Prostate gland (tissue), 2 donors: Measurements from ENCODE around the gene TMEM132D. TPM values are rescaled to one million over a fixed set of nuclear protein-coding genes. Genes with fewer than 3 reads are reported as not detected.
"Not testable (repeated sequence)": the region's sequence is repeated elsewhere in the genome, so short reads cannot be mapped to it uniquely, and the experiment has no call there.

Source experiments
- DNase-seq: peaks from one replicate; pipeline ENCODE4 v3.0.0-alpha.2; 2019; ENCODE audit warnings: low spot score
- H3K27ac ChIP-seq, 2 donors: fragments of 200-600 bp; sonication (generic); 2 replicates each; pipeline ENCODE4 v1.5.1; 2017 to 2019
- H3K27me3 ChIP-seq: fragments of 200-600 bp; sonication (generic); replicated peaks from 2 replicates; pipeline ENCODE4 v1.5.1; 2019; ENCODE audit not compliant: insufficient read depth
- H3K36me3 ChIP-seq, 2 donors: fragments of 200-600 bp; sonication (generic); 1 replicate in 1 of 2; 2 replicates in 1 of 2; pipeline versions ENCODE4 v1.5.1 to v1.8.1; 2017 to 2019
- H3K4me1 ChIP-seq: fragments of 200-600 bp; sonication (generic); replicated peaks from 2 replicates; pipeline ENCODE4 v1.5.1; 2019
- H3K4me3 ChIP-seq, 2 donors: fragments of 200-600 bp; sonication (generic); 2 replicates each; pipeline ENCODE4 v1.5.1; 2017 to 2019
- H3K9me3 ChIP-seq: fragments of 200-600 bp; sonication (generic); 2 replicates; pipeline ENCODE4 v1.5.1; 2017
- POLR2A ChIP-seq: fragments of 450-650 bp; IDR thresholded peaks from one replicate; pipeline ENCODE4 v1.6.1; 2016; ENCODE audit warnings: antibody characterized with exemption, mild to moderate bottlenecking
- POLR2AphosphoS5 ChIP-seq: sonication (generic); formaldehyde crosslinking; IDR thresholded peaks from one replicate; pipeline ENCODE4 v1.6.1; 2017; ENCODE audit warnings: antibody characterized with exemption
- WGBS: methylation state at CpG from one replicate; pipeline ENCODE4 v1.1.5; 2018; 5-methylcytosine and 5-hydroxymethylcytosine counted together
- intact Hi-C: fragments of 100-400 bp; cut with DNase I; formaldehyde crosslinking; loops from one replicate; pipeline ENCODE4 v1.14.2; 2022
- total RNA-seq, 2 donors: library from RNA; depleted of rRNA; stranded (reverse); fragments of >200 nt; gene quantifications; one replicate each; pipeline ENCODE4 v1.1.0, GENCODE V29; 2016
- TF ChIP-seq, protein P1 (sequence below), 4 experiments: fragments of 200-600 bp in 2 of 4; fragments of 450-650 bp in 2 of 4; sonication (generic) in 2 of 4; IDR thresholded peaks; 1 replicate in 3 of 4; 2 replicates in 1 of 4; pipeline ENCODE4 v1.5.1; 2016 to 2019; ENCODE audit warnings: antibody characterized with exemption in 4 of 4, mild to moderate bottlenecking in 2 of 4, moderate library complexity in 2 of 4

The TMEM132D gene
- total RNA-seq, 2 donors from 2014 or later, result 0.57 to 1.3 TPM

GRCh38 chr12:129049917-129050316 is 853.9 kb downstream of the TMEM132D start:
- Histone ChIP-seq H3K36me3 (no peaks in the 10 kb centered on the region), H3K9me3 (no peaks in the 10 kb centered on the region), H3K4me1 (no peaks in the 10 kb centered on the region), H3K27ac (no peak overlapping the region), H3K4me3 (no peak overlapping the region), H3K27me3 (no peaks in the 10 kb centered on the region)
- TF ChIP-seq POLR2A (no peak), POLR2AphosphoS5 (no peak)
- TF ChIP-seq, protein P1, sequence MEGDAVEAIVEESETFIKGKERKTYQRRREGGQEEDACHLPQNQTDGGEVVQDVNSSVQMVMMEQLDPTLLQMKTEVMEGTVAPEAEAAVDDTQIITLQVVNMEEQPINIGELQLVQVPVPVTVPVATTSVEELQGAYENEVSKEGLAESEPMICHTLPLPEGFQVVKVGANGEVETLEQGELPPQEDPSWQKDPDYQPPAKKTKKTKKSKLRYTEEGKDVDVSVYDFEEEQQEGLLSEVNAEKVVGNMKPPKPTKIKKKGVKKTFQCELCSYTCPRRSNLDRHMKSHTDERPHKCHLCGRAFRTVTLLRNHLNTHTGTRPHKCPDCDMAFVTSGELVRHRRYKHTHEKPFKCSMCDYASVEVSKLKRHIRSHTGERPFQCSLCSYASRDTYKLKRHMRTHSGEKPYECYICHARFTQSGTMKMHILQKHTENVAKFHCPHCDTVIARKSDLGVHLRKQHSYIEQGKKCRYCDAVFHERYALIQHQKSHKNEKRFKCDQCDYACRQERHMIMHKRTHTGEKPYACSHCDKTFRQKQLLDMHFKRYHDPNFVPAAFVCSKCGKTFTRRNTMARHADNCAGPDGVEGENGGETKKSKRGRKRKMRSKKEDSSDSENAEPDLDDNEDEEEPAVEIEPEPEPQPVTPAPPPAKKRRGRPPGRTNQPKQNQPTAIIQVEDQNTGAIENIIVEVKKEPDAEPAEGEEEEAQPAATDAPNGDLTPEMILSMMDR (IDR thresholded peaks at IDR 0.05), result no peak
- DNase-seq, result no peak
- intact Hi-C loops, result no loop called here
- WGBS, result 11% methylated on average over 1 of the region's 1 CpG

DNA sequence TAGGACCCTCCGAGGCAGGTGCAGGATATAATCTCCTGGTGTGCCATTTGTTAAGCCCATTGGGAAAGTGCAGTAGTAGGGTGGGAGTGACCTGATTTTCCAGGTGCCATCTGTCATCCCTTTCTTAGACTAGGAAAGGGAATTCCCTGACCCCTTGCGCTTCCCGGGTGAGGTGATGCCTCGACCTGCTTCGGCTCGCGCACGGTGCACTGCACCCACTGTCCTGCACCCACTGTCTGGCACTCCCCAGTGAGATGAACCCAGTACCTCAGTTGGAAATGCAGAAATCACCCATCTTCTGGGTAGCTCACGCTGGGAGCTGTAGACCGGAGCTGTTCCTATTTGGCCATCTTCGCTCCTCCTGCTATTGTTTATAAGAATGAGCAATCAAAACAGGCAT is 860.5 kb downstream of the TMEM132D start:
- H3K27me3 ChIP-seq, H3K4me1 ChIP-seq, H3K36me3 ChIP-seq, H3K4me3 ChIP-seq, DNase-seq, H3K27ac ChIP-seq, intact Hi-C loops, H3K9me3 ChIP-seq: not testable (repeated sequence)
- WGBS, result 92% methylated on average over 11 of the region's 11 CpGs

DNA sequence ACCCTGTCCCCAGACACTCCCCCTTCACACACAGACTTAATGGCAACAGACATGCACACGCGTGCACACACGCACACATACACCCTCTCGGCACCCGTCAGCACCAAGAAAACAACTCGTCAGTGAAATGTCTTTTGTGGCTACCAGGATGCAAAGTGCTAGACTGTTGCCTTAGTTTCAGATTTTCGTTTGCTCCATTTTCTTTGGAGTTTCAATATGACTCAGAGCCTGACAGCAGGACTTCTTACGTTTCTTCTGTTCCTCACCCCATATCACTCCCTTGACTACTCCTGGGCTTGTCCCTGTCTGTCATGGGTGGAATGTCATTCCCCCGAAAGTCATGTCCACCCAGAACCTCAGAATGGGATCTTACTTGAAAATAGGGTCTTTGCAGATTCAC is 867.7 kb downstream of the TMEM132D start:
- Histone ChIP-seq H3K4me3 (no peak overlapping the region), H3K36me3 (no peaks in the 10 kb centered on the region), H3K4me1 (no peaks in the 10 kb centered on the region), H3K27me3 (no peaks in the 10 kb centered on the region), H3K27ac (no peak overlapping the region), H3K9me3 (no peaks in the 10 kb centered on the region)
- intact Hi-C loops, result no loop called here
- DNase-seq, result no peak
- TF ChIP-seq POLR2A (no peak), POLR2AphosphoS5 (no peak)
- TF ChIP-seq, protein P1 (IDR thresholded peaks at IDR 0.05), result no peak
- 92% methylated on average over 9 of the region's 9 CpGs for WGBS

DNA sequence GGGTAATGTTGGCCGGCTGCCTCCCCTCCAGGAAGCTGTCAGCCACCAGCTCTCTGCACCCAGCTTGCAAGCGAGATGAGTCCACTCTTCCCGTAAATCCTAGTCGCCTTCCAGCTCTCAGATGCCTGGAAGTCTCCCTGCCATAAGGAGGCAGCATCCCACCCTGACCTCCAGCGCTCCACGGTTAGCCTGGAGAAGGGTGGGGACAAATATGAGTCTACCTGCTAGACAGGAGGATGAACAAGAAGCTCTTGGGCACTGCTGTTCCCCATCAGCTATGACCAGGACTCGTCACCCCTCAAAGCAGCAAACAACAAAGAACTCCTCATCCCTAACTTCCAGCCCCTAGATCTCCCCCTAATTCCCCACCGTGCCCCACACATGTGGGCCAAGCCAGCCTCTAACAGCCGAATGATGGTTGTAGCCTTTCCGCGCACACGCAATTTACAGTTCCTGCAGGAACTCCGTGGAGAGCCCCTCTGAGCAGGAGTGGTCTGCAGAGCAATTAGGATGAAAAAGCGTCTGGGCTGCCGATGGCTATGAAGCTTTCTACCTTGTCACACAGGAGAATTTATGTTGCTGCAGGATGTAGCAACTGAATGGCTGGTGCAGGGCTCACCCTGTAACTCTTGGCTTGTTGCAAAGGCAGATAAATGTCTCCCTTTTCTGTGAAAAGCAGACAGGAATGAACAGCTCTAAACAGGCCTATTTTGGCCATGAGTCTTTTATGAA is 869.1 kb downstream of the TMEM132D start:
- intact Hi-C loops, result no loop called here
- no peaks in the 10 kb centered on the region for H3K9me3 ChIP-seq
- H3K4me1 ChIP-seq, result no peaks in the 10 kb centered on the region
- no peak for TF ChIP-seq POLR2AphosphoS5
- TF ChIP-seq, protein P1 (IDR thresholded peaks at IDR 0.05), result no peak
- no peak for TF ChIP-seq POLR2A
- H3K36me3 ChIP-seq, result no peaks in the 10 kb centered on the region
- 68% methylated on average over 15 of the region's 15 CpGs for WGBS
- DNase-seq, result no peak
- no peak overlapping the region for H3K4me3 ChIP-seq
- H3K27ac ChIP-seq, result no peak overlapping the region
- no peaks in the 10 kb centered on the region for H3K27me3 ChIP-seq

DNA sequence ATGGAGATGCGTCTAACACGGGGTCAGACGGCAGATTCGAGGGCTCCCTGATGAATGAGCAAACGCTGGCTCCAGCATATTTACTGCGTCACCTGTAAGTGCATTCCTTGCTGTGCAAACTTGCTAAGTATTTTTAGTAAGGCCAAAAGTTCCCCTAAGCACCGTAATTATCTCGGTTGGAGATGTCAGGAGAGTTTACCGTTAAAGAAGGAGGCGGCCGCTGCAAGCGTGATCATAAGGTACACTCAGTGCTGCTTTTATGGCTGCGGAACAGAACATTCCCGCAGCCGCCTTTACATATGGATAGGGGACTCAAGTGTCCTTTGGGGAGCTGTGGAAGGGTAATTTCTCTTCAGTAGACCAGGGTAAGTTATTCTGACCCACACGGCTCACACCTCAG is 875.0 kb downstream of the TMEM132D start:
- DNase-seq, result no peak
- WGBS, result 20% methylated on average over 16 of the region's 16 CpGs
- H3K4me1 ChIP-seq, result no peaks in the 10 kb centered on the region
- intact Hi-C loops, result no loop called here
- no peaks in the 10 kb centered on the region for H3K9me3 ChIP-seq
- no peaks in the 10 kb centered on the region for H3K27me3 ChIP-seq
- no peaks in the 10 kb centered on the region for H3K36me3 ChIP-seq
- TF ChIP-seq POLR2AphosphoS5, result no peak
- no peak for TF ChIP-seq POLR2A
- TF ChIP-seq, protein P1 (IDR thresholded peaks at IDR 0.05), result no peak
- no peak overlapping the region for H3K4me3 ChIP-seq
- no peak overlapping the region for H3K27ac ChIP-seq
